A549 treated with AZD9567 at 1 μM for 4 hours (cell line): Measurements from ENCODE around the gene CALR. TPM values are rescaled to one million over a fixed set of nuclear protein-coding genes. Genes with fewer than 3 reads are reported as not detected.

ENCODE experiments used
- total RNA-seq: library from RNA; stranded (reverse); fragments of 200-300 nt; extraction: Qiagen RNA extraction; gene quantifications from 5 replicates; pipeline ENCODE4 v1.2.3, GENCODE V29; 2022; ENCODE audit not compliant: insufficient read depth

The CALR gene
- 481 to 566 TPM (median 518 TPM) in 5 replicates for total RNA-seq

GRCh38 chr19:12937927-12938778 is at the start of gene CALR:
Gene CALR, plus strand, starts transcription at chr19:12938609. Its CDS starts 71 bp downstream, at chr19:12938680.

GRCh38 chr19:12890787-12891552 is 47.4 kb upstream of the CALR start, which contains the start of gene GCDH:
Gene GCDH, plus strand, starts transcription at chr19:12891160. Its CDS starts 145 bp downstream, at chr19:12891305.

GRCh38 chr19:12933287-12934072 is 4.9 kb upstream of the CALR start, which contains the start of gene FARSA:
Gene FARSA, minus strand, starts transcription at chr19:12933711. Its CDS starts 15 bp downstream, at chr19:12933696.

GRCh38 chr19:12945479-12946091 is 7.2 kb downstream of the CALR start, which contains the start of gene RAD23A:
Gene RAD23A, plus strand, starts transcription at chr19:12945862. Its CDS starts 87 bp downstream, at chr19:12945949.

GRCh38 chr19:12956446-12957388 is 18.3 kb downstream of the CALR start, which contains the start of gene GADD45GIP1:
Gene GADD45GIP1, minus strand, starts transcription at chr19:12957223. Its CDS starts 11 bp downstream, at chr19:12957212.

GRCh38 chr19:12969292-12969988 is 31.0 kb downstream of the CALR start, which contains the start of gene DAND5:
Gene DAND5, plus strand, starts transcription at chr19:12969576. Its CDS starts 85 bp downstream, at chr19:12969661.

Other genes starting within 250 kb of the CALR start
- 11.4 to 14.6 TPM (median 13.9 TPM) in 5 replicates for gene FBXW9, start 242.0 kb upstream of the CALR start, total RNA-seq
- 31.3 to 35.3 TPM (median 33.6 TPM) in 5 replicates for gene TNPO2, start 214.7 kb upstream of the CALR start, total RNA-seq
- gene TRIR, start 203.9 kb upstream of the CALR start, total RNA-seq = 118 to 201 TPM (median 193 TPM) in 5 replicates
- 83.8 to 103 TPM (median 99.2 TPM) in 5 replicates for gene GET3, start 201.1 kb upstream of the CALR start, total RNA-seq
- 0.59 to 1.0 TPM (median 0.79 TPM) in 4 of 5 replicates, not detected in the other for gene BEST2, start 186.8 kb upstream of the CALR start, total RNA-seq
- gene HOOK2, start 163.1 kb upstream of the CALR start, total RNA-seq = 9.8 to 14.0 TPM (median 12.8 TPM) in 5 replicates
- 110 to 185 TPM (median 160 TPM) in 5 replicates for gene JUNB, start 147.1 kb upstream of the CALR start, total RNA-seq
- 0.47 to 0.91 TPM (median 0.66 TPM) in 4 of 5 replicates, not detected in the other for gene PRDX2, start 136.8 kb upstream of the CALR start, total RNA-seq
- gene THSD8, start 136.5 kb upstream of the CALR start, total RNA-seq = 9.1 to 13.7 TPM (median 11.8 TPM) in 4 of 5 replicates, not detected in the other
- gene RNASEH2A, start 132.0 kb upstream of the CALR start, total RNA-seq = 39.4 to 50.4 TPM (median 46.8 TPM) in 5 replicates
- gene RTBDN, start 104.0 kb upstream of the CALR start, total RNA-seq = 0.08 to 0.09 TPM in 2 of 5 replicates, not detected in the others
- gene MAST1, start 100.1 kb upstream of the CALR start, total RNA-seq = 1.5 to 7.0 TPM (median 1.7 TPM) in 5 replicates
- 28.6 to 36.5 TPM (median 29.7 TPM) in 5 replicates for gene DNASE2, start 57.2 kb upstream of the CALR start, total RNA-seq
- 0.05 to 0.07 TPM in 2 of 5 replicates, not detected in the others for gene KLF1, start 51.4 kb upstream of the CALR start, total RNA-seq
- 9.2 to 21.4 TPM (median 9.9 TPM) in 5 replicates for gene GCDH, start 47.4 kb upstream of the CALR start, total RNA-seq
- gene SYCE2, start 19.3 kb upstream of the CALR start, total RNA-seq = 0.25 to 1.8 TPM (median 0.42 TPM) in 5 replicates
- gene FARSA, start 4.9 kb upstream of the CALR start, total RNA-seq = 60.5 to 80.0 TPM (median 74.4 TPM) in 5 replicates
- gene RAD23A, start 7.3 kb downstream of the CALR start, total RNA-seq = 73.1 to 82.3 TPM (median 81.9 TPM) in 5 replicates
- 20.6 to 55.7 TPM (median 51.6 TPM) in 5 replicates for gene GADD45GIP1, start 18.6 kb downstream of the CALR start, total RNA-seq
- gene DAND5, start 31.0 kb downstream of the CALR start, total RNA-seq = 0.03 to 0.07 TPM (median 0.06 TPM) in 3 of 5 replicates, not detected in the others
- gene NFIX, start 56.9 kb downstream of the CALR start, total RNA-seq = 3.6 to 4.3 TPM (median 3.8 TPM) in 5 replicates
- gene LYL1, start 164.2 kb downstream of the CALR start, total RNA-seq = 0.56 to 0.92 TPM (median 0.70 TPM) in 4 of 5 replicates, not detected in the other
- gene TRMT1, start 178.1 kb downstream of the CALR start, total RNA-seq = 34.6 to 44.3 TPM (median 38.0 TPM) in 5 replicates
- gene NACC1, start 179.7 kb downstream of the CALR start, total RNA-seq = 33.2 to 43.4 TPM (median 39.4 TPM) in 5 replicates
- gene STX10, start 211.8 kb downstream of the CALR start, total RNA-seq = 48.0 to 53.3 TPM (median 52.4 TPM) in 5 replicates
- gene IER2, start 211.8 kb downstream of the CALR start, total RNA-seq = 38.5 to 59.3 TPM (median 49.4 TPM) in 5 replicates